ENCODE measurements around the gene NEURL1.
"Not testable (repeated sequence)": the region's sequence is repeated elsewhere in the genome, so short reads cannot be mapped to it uniquely, and the experiment has no call there.

The NEURL1 gene

DNA sequence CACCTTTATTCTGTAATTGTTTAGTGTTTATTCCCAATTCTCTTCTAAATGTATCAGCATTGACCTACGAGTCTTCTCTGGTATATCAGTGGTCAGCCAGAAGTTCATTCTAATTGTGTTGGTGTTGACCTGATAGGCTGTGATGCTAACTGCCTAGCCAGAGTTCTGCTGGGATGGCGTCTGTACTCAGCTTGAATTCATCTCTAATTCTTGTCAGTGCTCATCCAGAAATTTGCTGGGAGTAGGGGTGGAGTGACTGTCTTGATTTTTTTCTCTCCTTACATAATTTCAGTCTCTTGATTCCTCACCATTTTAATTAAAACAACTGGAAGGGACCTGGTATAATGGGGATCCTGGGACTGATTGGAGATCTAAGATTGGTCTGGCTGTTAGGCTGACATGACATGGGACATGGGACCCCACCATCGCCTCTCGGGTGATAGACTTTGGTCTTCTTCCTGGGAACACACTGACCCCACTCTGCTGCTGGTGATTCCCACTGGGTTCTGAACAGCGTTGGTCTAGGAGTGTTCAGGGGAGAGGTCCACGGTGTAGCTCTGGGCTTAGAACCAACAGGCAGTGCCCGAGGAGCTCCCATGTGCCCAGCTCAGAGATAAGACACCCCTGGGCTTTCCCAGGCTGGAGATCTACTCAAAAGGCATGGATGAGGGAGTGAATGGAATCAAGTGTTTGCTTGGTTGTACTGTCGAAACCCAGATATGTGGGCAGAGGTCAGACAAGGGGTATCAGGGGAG lies 3.8 kb downstream of the NEURL1 start:
- DNase-seq = no peak

DNA sequence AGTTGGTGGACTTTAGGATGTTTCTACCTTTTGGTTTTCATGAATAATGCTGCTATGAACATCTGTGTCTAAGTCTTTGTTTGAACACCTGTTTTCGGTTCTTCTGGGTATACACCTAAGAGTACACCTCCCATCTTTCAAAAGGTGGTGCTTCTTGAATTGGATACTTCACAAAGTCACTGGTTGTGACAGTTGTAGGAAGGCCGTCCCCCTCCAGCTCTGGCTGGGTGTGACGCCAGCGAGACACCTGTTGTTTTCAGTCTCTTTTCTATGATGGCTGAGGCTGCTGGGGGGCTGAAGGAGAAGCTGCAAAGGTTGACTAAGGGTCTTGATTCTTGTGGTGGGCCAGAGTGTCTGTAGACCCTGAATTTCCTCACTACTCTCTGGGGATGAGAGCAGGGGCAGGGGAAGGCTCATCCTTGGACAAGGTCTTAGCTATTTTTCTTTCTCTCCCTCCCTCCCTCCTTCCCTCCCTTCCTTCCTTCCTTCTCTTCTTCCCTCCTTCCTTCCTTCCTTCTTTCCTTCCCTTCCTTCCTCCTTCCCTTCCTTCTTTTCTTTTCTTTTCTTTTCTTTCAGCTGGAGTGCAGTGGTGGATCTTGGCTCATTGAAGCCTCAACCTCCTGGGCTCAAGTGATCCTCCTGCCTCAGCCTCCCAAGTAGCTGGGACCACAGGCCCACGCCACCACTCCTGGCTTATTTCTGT lies 5.6 kb downstream of the NEURL1 start:
- DNase-seq = no peak

DNA sequence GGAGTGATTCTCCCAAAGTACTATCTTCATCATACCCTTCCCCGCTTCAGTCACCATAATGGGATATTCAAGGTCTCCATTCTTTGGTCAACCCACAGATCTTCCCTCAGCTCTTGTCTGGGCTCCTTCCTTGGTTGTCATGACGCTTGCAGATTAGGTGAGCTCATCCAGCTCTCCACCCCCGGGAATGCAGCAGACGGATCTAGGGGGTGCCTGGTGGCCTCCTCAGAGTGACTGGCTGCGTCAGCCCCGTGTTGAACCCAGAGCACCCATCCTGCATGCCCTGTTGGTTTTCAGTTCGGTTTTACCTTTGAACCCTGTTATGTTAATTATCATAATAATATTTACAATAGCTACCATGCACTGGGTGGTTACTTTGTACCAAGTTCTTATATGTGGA lies 6.4 kb downstream of the NEURL1 start:
- no peak for DNase-seq

DNA sequence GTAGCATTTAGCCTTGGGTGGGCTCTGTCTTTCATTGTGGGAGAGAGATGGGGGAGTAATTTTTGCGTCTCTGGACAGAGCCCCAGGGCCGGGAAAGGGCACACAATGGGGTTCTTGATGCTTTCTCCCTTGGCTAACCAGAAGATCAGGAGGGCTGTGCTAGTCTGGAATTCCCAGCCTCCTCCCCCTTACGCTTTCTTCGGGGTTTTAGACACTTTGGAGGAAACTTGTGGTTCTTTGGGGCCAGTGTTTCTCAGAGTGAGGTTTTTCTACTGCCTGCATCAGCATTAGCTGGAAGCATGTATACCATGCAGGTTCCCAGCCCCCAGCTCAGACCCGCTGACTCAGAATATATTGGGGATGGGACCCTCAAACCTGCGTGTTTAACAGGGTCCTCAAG lies 7.0 kb downstream of the NEURL1 start:
- no peak for DNase-seq

DNA sequence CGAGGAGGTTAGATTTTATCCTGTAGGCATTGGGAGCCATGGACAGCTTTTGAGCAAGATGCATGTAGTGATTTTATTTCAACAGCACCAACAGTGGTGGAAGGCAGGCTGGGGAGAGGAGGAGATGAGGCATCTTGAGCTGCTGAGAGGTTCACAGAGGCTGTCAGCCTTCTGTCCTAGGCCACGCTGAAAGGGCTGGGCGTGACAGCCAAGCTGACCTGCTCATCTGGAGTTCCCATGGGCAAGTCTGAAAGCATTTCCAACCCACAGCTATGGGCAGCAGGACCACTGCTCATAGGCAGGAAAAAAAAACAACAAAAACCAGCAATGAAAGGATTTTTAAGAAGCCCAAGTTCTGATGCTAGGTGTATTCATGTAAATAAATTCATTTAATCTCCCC lies 7.7 kb downstream of the NEURL1 start:
- no peak for DNase-seq

DNA sequence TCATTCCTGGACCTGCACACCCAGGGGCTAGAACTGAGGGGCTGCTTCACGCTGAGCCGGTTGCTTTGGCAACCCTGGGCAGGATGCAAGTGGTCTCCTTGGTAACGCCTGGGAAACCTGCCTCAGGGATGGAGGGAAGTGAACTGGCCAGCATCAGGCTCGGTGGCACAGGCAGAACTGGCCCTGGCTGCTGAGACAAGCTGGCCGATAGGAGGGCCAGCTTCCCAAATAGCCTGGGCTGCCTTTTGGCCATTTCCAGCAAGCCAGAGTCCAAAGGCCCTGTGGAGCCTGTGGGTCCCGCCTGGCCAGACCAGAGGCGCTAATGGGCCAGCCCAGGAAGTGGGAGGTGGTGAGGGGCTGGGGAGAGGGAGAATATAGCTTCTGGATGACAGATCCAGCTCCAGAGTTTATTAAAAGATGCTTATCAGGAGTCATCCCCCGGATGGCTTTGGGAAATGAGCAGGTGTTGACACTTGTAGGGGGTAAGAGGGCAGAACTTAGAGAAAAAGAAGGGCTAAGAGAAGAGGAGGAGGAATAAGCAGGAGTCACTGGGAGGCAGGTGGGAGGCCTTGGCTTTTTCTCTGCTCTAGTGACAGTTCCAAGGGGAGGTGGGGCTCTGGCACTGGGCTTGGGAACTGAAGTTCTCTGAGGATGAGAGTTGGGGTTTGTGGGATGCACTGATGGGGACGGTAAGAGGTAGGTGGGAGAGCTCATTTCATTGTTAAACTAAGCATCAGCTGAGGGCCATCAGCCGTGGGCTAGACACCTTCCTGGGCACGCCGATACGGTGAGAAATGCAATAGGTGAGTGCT lies 9.6 kb downstream of the NEURL1 start:
- peak; percentile 42 for DNase-seq

DNA sequence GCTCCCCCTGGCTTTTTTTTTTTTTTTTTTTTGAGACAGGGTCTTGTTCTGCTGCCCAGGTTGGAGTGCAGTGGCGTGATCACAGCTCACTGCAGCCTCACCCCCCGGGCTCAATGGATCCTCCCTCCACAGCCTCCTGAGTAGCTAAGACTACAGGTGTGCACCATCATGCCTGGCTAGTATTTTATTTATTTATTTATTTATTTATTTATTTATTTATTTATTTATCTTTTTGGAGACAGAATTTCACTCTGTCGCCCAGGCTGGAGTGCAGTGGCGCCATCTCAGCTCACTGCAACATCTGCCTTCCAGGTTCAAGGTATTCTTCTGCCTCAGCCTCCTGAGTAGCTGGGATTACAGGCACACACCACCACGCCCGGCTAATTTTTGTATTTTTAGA lies 10.3 kb downstream of the NEURL1 start:
- not testable (repeated sequence) for DNase-seq

DNA sequence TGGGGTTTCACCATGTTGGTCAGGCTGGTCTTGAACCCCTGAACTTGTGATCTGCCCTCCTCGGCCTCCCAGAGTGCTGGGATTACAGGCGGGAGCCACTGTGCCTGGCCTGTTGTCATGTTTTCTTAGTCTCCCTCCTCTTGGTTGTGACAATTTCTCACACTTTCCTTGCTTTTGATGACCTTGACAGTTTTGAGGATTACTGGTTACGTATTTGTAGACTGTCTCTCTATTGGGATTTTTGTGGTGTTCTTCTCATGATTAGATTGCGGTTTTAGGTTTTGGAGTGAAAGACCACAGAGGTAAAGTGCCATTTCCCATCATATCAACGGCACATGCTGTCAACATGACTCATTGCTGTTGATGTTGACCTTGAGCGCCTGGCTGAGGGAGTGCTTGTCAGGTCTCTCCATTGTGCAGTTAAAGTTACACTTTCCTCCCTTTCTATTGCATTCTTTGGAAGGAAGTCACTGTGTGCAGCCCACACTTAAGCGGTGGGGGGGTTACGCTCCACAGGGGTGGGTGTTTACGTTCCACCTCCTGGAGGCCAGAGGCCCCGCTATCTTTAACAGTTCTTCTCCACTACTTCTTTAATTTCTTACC lies 10.8 kb downstream of the NEURL1 start:
- DNase-seq = no peak

DNA sequence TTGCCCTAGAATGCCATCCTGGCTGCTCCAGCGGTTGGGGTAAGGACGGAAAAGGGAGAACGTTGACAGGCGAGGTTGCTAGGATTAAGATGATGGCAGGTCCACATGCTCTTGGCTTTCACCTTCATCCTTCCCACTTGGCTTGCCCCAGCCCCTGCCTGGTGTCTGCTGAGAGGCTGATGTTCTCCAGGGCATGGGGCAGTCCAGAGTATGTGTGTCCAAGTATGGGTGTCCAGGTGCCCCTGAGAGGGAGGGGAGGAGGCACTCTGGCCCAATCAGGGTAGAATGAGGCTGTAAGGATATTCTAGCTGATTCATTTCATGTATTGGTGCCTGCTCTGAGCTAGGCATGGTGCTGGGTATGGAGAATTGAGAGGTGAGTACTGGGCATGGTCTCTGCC lies 12.6 kb downstream of the NEURL1 start:
- DNase-seq = no peak

DNA sequence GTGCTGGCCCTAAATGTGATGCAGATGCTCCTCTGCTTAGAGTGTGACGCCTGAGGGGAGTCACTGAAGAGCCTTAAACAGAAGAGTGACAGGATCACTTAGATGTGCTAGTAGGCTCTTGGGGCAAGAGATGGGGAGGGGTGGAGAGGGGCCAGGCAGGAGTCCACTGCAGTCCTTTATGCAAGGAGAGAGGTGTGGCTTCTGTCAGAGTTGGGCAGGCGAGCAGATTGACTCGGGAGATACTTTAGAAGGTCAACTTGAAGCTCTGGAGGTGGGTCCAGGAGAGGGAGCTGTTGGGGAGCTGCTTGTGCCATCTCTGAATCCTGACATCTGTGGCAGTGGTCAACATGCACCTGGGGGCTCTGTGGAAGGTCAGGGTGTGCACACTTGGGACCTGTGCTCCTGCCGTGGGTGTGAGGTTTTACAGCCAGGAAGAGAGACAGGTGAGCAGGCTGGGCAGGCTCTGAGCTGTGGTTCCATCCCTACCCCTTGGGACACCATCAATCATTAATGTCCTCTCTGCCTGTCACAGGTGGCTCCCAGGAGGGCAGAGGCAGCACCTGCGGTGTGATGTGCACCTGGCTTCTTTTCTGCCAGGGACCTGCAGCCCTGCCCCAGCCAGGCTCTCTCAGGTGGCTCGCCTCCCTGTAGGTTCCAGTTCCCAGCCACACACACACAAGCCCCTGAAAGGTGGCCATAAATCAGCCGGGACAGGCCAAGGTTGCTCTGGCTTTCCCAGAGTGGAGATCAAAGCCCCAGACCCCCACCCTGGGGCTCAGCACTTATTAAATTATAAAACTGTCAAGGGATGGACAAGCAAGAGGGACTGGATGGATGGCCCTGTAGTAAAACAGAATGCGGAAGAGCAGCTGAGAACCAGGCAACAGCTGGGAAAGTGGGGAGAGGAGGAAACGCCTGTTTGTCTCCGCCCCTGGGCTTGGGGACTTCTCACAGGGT lies 14.0 kb downstream of the NEURL1 start:
- DNase-seq = peak; percentile 92

DNA sequence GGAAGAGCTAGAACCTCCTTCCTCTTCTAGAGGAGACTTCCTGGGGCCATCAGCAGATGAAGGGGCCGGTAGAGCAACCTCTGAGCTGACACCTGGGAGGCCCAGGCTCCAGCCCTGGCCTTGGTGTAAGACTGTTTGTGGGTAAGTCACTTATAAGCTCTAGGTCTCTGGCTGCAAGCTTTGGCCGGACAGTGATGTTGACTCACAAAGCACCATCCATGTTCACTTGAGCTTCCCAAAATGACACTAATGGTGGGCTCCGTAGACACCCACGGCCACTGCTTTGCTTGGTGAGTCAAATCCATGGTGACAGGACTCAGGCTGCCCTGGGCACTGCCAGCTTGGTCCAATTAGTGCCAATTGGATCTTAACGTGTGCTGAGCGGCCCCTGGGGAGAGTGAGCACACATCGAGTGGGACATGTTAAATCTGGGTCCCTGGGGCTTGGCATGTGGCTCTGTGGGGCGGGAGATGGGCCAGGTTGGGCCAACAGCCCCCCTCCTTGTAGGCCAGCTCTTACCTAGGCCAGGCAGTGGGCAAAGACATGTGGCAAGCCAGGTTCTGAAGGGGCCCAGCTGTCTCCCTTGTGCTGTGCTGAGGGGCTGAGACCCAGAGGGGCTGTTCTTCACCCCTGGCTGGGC lies 16.7 kb downstream of the NEURL1 start:
- no peak for DNase-seq

DNA sequence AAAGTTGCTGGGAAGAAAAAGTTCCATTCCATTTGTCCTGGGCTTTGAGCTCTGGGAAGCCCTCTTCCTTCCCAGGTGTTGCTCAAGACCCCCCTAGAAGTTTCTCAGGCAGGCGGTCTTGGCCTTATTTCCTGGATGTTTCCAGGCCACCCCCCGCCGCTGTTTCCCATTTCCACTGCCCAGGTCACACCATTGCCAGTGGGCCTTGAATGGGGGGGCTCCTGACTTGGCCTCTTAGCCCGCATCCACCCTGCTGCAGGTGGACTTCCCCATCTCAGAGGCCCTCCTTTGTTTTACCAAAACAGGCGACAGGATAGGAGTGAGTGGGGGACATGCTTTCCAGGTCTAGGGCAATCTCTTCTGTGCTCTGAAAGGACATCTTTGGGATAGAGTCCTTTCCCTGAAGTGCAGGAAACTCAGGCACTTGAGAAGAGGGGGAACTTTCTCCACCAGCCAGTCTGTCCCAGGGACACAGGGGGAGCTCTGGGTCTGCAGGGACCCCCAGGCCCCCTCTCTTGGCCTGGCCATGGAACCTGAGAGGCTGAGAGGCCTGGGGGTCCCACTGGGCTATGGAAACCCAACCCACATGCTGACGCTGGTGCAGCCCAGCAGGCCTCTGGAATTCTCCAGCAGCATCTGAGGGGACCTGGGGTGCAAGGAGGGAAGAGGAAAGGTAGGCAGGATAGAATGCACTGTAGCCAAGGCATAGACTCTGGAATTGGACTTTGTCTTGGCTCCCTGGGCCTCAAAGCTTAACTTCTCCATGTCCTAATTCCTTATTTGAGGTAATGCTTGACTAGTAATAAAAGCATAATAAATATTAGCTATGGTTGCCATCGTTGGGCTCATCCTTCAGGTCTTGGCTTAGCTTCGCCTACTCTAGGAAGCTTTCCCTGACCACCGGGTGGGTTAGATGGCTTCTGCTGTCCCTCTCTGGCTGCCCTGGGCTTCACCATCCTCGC lies 17.6 kb downstream of the NEURL1 start:
- no peak for DNase-seq

DNA sequence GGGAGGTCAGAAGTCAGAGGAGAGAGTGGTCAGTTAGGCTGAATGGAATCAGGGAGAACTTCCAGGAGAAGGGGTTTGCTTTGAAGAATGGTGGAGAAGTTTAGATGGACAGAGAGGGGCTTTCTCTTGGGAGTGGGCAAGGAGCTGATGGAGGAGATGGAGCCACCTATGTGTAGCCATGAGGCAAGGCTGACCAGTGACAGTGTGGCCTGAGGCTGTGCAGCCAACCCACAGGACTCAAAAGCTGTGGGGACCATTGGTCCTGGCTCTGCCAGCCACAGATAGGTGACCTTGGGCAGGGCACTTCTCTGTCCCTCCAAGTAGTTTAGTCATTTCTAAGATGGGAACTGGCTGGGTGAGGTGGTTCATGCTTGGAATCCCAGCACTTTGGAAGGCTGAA lies 18.7 kb downstream of the NEURL1 start:
- no peak for DNase-seq

DNA sequence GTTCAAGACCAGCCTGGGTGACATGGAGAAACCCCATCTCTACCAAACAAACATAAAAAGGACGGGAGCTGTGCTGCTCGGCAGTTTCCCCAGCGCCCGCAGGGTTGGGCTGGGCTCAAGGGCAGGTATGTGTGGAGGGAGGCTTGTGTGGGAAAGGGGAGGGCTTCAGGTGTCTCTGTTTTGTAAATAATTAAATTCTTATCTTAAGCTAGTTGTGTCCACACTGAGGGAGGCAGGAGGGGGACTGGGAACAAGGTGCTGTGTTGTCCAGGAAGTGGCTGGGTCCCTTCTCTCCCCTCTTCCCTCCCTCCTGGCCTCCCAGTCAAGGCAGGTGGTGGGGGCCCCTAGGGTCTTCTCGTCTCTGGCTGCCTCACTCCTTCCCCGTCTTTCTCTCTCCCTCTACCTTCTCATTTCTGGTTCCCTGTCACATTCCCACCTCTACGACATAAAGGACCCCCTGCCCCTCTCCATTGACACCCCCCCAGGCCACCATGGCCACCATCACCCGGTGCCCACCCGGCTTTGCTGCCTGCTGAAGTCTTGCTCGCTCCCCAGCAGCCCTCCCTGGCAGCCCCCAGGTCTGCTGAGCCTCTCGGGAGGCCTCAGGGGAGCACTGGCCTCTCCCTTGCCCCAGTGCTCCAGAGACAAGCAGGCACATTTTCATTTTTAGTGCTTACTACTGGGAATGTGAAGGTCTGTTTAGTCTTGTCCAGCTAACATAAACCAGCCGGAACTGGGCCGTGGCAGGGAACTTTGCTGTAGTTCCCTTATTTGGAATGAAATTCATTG lies 19.3 kb downstream of the NEURL1 start:
- DNase-seq = peak; percentile 52

DNA sequence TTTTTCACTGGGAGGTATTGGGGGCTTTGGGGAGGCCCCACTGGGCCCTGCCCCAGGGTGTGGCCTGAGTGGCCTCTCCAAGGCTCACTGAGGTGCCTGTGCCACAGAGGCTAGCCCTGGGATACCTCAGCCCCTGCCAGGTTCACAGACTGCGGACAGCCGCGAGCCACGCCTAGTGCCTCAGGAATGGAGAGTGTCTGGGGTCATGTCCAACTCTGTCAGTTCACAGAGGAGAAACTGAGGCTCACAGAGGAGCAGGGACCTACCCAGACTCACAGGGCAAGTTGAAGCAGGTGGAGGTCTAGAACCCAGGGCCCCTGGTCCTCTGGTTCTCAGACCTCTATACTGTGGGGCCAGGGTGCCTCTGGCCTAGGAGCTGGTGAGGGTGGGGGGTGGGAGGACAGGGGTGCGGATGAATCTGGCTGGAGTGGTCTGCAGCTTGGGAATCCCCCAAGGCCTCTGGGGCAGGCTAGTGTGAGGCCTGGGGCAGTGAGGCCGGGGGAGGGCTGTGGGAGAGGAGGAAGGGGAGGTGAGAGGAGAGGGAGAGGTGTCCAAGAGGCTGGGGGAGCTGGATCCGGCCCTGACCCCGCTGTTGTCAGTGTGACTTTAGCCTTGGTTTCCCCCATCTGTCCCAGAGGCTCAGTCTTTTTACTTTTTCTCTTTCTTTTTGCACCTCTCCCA lies 20.0 kb downstream of the NEURL1 start:
- DNase-seq = no peak

DNA sequence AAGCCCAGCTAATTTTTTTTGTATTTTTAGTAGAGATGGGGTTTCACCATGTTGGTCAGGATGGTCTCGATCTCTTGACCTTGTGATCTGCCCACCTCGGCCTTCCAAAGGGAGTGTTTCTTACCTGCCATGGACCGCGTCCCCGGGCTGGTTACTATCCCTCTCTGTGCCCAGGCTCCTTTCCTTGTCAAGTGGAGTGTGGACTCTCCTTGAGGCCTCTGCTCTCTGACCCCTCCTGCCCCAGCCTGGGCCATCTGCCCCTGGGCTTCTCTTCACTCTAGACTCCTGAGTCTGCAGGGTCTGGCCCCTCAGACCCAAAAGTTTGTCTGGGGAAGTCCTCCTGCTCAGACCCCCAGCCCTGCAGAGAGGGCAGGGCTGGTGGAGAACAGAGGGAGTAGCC lies 20.7 kb downstream of the NEURL1 start:
- DNase-seq = no peak

DNA sequence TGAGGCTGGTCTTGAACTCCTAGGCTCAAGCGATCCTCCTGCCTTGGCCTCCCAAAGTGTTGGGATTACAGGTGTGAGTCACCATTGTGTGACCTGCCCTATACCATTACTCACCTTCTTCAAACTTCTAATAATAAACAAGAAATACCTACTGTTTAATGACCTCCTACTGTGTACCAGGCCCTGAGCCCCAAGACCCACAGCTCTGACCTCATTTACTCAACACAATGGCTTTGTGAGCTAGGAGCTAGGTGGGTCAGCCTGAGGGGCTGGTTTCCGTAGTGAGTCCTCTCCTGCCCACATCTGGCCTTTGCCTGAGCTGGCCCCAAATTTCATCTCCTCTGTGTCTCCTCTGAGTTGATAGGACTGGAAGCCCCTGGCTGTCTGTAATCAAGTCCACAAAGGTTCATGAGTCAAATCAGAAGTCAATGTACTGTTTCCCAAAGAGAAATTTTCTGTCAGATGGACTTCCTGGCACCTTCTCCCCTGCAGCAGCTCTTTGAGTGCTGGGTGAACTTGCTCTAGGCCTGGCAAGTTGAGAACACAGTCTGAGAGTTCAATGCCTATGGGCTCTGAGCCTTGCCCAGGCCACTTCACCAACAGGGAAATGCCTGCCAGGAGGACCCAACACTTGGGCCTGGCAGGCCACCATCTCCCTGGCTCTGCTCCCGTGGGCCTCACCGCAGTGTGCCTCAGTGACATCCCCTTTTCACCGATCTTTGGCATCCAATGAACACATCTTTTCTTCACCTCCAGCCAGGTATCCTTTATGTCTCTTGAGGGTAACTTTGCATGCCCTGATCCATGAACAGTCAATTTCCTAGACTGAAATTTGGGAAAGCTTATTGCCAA lies 24.0 kb downstream of the NEURL1 start:
- DNase-seq = no peak

DNA sequence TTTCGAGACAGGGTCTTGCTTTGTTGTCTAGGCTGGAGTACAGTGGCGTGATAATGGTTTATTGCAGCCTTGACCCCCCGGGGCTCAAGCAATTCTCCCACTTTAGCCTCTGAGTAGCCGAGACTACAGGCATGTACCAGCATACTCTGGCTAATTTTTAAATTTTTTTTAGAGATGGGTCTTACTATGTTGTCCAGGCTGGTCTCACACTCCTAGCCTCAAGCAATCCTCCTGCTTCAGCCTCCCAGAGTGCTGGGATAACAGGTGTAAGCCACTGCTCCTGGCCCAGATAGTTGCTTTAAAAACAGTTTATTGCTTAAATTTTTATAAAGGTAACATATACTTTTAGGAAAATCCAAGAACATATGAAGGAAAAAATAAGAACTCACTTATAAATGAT lies 26.3 kb downstream of the NEURL1 start:
- no peak for DNase-seq

Data from NCI-H146 (cell line).